Measurements from ENCODE around the gene ADGRL3. TPM values are rescaled to one million over a fixed set of nuclear protein-coding genes. Genes with fewer than 3 reads are reported as not detected.
"Not testable (repeated sequence)": the region's sequence is repeated elsewhere in the genome, so short reads cannot be mapped to it uniquely, and the experiment has no call there.

The ADGRL3 gene
- total RNA-seq, 2 experiments from 2014 or later = not detected

DNA sequence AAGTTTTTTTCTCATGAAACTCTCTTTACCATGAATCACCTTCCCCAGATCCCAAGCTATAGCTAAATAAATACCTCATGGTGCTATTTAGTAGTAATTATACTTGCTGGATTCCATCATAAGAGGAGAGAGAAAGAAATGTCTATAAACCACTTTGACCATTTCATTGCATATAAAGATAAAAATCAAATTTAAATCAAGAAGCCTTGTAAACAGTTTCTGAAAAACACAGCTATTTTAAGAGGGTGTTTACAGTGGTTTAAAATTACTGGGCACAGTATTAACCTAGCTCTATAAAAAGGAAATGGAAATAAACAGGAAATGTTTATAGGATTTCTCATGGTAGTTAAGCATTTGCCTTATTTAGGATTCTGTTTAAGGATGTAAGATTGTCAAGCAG lies 637.9 kb downstream of the ADGRL3 start:
- DNase-seq (ENCODE audit: low spot score) = no peak
- intact Hi-C loops (cut with micrococcal nuclease; ENCODE audit: unreplicated experiment) = no loop called here
- H3K4me1 ChIP-seq (ENCODE audit: insufficient read depth, low read length, poor library complexity, severe bottlenecking) = no peaks in the 10 kb centered on the region
- no peaks in the 10 kb centered on the region for H3K9me3 ChIP-seq (ENCODE audit: low read length)
- no peak for TF ChIP-seq CTCF (conservative IDR thresholded peaks at IDR 0.05; ENCODE audit: low read length)
- no peak for TF ChIP-seq EZH2phosphoT487 (IDR thresholded peaks at IDR 0.05; ENCODE audit: borderline replicate concordance, low read depth, low read length)
- no peak overlapping the region for H3K4me2 ChIP-seq (ENCODE audit: low read length)
- CTCF ChIA-PET (ENCODE audit: unreplicated experiment) = no interaction called here
- H3K27ac ChIP-seq (ENCODE audit: low read depth, low read length, poor library complexity, severe bottlenecking) = no peak overlapping the region
- no peaks in the 10 kb centered on the region for H4K20me1 ChIP-seq (ENCODE audit: insufficient read depth, low read length)
- POLR2A ChIA-PET = no interaction called here
- no peaks in the 10 kb centered on the region for H3K79me2 ChIP-seq (ENCODE audit: insufficient read depth, low read depth, low read length)
- H2AFZ ChIP-seq (ENCODE audit: low read length) = no peak overlapping the region
- no peaks in the 10 kb centered on the region for H3K9me2 ChIP-seq (ENCODE audit: insufficient read depth, low read length)
- H3K4me3 ChIP-seq (ENCODE audit: low read depth, low read length, poor library complexity, severe bottlenecking) = no peak overlapping the region
- BruUV-seq (replicated peaks) = no TSS peak
- H3K36me3 ChIP-seq (ENCODE audit: insufficient read depth, low read length) = no peaks in the 10 kb centered on the region

GRCh38 chr4:61841714-61842113 lies 641.6 kb downstream of the ADGRL3 start:
- BruUV-seq (replicated peaks) = no TSS peak
- H3K27ac ChIP-seq (ENCODE audit: low read depth, low read length, poor library complexity, severe bottlenecking) = no peak overlapping the region
- H3K9me3 ChIP-seq (ENCODE audit: low read length) = no peaks in the 10 kb centered on the region
- no peak for DNase-seq (ENCODE audit: low spot score)
- ChIA-PET POLR2A (no interaction called here), CTCF (ENCODE audit: unreplicated experiment) (no interaction called here)
- H4K20me1 ChIP-seq (ENCODE audit: insufficient read depth, low read length) = no peaks in the 10 kb centered on the region
- H3K79me2 ChIP-seq (ENCODE audit: insufficient read depth, low read depth, low read length) = no peaks in the 10 kb centered on the region
- intact Hi-C loops (cut with micrococcal nuclease; ENCODE audit: unreplicated experiment) = no loop called here
- TF ChIP-seq CTCF (conservative IDR thresholded peaks at IDR 0.05; ENCODE audit: low read length) = no peak
- TF ChIP-seq EZH2phosphoT487 (IDR thresholded peaks at IDR 0.05; ENCODE audit: borderline replicate concordance, low read depth, low read length) = no peak
- H3K4me2 ChIP-seq (ENCODE audit: low read length) = no peak overlapping the region
- no peaks in the 10 kb centered on the region for H3K9me2 ChIP-seq (ENCODE audit: insufficient read depth, low read length)
- H3K4me1 ChIP-seq (ENCODE audit: insufficient read depth, low read length, poor library complexity, severe bottlenecking) = no peaks in the 10 kb centered on the region
- no peaks in the 10 kb centered on the region for H3K36me3 ChIP-seq (ENCODE audit: insufficient read depth, low read length)
- no peak overlapping the region for H2AFZ ChIP-seq (ENCODE audit: low read length)
- no peak overlapping the region for H3K4me3 ChIP-seq (ENCODE audit: low read depth, low read length, poor library complexity, severe bottlenecking)

DNA sequence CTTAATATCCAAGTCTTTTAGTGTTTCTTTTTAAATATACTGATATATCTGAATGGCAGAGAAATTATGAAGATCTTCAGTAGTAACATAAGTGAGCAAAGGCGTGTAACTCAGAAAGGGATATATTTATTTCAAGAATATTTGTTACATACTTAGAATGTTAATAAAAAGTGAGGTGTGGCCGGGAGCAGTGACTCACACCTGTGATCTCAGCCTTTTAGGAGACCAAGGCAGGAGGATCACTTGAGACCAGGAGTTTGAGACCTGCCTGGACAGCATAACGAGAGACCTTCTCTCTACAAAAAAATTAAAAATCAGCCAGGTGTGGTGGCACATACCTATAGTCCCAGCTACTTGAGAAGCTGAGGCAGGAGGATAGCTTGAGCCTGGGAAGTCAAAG lies 651.0 kb downstream of the ADGRL3 start:
- ChIA-PET POLR2A (no interaction called here), CTCF (ENCODE audit: unreplicated experiment) (no interaction called here)
- TF ChIP-seq CTCF (conservative IDR thresholded peaks at IDR 0.05; ENCODE audit: low read length) (no peak), EZH2phosphoT487 (IDR thresholded peaks at IDR 0.05; ENCODE audit: borderline replicate concordance, low read depth, low read length) (no peak)
- Histone ChIP-seq H3K36me3 (ENCODE audit: insufficient read depth, low read length) (no peaks in the 10 kb centered on the region), H3K4me2 (ENCODE audit: low read length) (no peak overlapping the region), H3K27ac (ENCODE audit: low read depth, low read length, poor library complexity, severe bottlenecking) (no peak overlapping the region), H3K4me3 (ENCODE audit: low read depth, low read length, poor library complexity, severe bottlenecking) (no peak overlapping the region), H3K79me2 (ENCODE audit: insufficient read depth, low read depth, low read length) (no peaks in the 10 kb centered on the region), H2AFZ (ENCODE audit: low read length) (no peak overlapping the region), H3K9me2 (ENCODE audit: insufficient read depth, low read length) (no peaks in the 10 kb centered on the region), H4K20me1 (ENCODE audit: insufficient read depth, low read length) (no peaks in the 10 kb centered on the region), H3K4me1 (ENCODE audit: insufficient read depth, low read length, poor library complexity, severe bottlenecking) (no peaks in the 10 kb centered on the region), H3K9me3 (ENCODE audit: low read length) (no peaks in the 10 kb centered on the region)
- no TSS peak for BruUV-seq (replicated peaks)
- intact Hi-C loops (cut with micrococcal nuclease; ENCODE audit: unreplicated experiment) = no loop called here
- no peak for DNase-seq (ENCODE audit: low spot score)

GRCh38 chr4:61852105-61852504 lies 652.0 kb downstream of the ADGRL3 start:
- CTCF ChIA-PET (ENCODE audit: unreplicated experiment); H3K9me3 ChIP-seq (ENCODE audit: low read length); H3K9me2 ChIP-seq (ENCODE audit: insufficient read depth, low read length); H3K4me1 ChIP-seq (ENCODE audit: insufficient read depth, low read length, poor library complexity, severe bottlenecking); H3K4me2 ChIP-seq (ENCODE audit: low read length); H3K27ac ChIP-seq (ENCODE audit: low read depth, low read length, poor library complexity, severe bottlenecking); H3K36me3 ChIP-seq (ENCODE audit: insufficient read depth, low read length); DNase-seq (ENCODE audit: low spot score); H3K4me3 ChIP-seq (ENCODE audit: low read depth, low read length, poor library complexity, severe bottlenecking); intact Hi-C loops (cut with micrococcal nuclease; ENCODE audit: unreplicated experiment); H3K79me2 ChIP-seq (ENCODE audit: insufficient read depth, low read depth, low read length); POLR2A ChIA-PET; H2AFZ ChIP-seq (ENCODE audit: low read length); BruUV-seq (replicated peaks); H4K20me1 ChIP-seq (ENCODE audit: insufficient read depth, low read length): not testable (repeated sequence)

Measured in OCI-LY7 (cell line).